Fibroblast of skin of abdomen (primary cell): ENCODE data around the gene AMN1.
"Not testable (repeated sequence)": the region's sequence is repeated elsewhere in the genome, so short reads cannot be mapped to it uniquely, and the experiment has no call there.

ENCODE experiments used
- DNase-seq: peaks from one replicate; pipeline ENCODE4 v3.0.0-alpha.2; 2013

Gene AMN1

DNA sequence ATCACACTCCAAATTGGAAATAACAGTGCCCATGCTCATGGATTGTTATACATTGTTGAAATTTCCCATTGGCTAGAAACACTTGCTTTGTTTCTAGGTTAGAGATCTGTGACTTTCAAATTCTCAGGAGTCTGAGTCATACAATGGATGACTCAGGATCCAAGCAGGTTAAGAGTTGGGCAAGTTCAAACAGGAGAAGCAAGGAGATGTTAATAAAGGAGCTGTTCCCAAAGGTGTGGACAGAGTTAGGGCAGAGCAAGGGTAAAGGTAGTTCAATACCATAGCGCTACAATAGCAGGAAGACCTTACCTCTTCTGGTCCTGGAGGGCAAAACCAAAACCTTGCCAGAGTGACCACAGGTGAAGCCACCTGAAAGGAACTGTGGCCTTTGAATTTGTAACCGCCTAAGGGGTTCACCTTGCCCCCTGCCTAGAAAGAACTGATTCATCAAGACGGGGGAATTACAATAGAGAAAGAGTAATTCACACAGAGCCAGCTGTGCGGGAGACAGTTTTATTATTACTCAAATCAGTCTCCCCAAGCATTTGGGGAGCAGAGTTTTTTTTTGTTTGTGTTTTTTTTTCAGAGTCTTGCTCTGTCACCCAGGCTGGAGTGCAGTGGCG is 4.2 kb upstream of the AMN1 start:
- peak; percentile 80 for DNase-seq

DNA sequence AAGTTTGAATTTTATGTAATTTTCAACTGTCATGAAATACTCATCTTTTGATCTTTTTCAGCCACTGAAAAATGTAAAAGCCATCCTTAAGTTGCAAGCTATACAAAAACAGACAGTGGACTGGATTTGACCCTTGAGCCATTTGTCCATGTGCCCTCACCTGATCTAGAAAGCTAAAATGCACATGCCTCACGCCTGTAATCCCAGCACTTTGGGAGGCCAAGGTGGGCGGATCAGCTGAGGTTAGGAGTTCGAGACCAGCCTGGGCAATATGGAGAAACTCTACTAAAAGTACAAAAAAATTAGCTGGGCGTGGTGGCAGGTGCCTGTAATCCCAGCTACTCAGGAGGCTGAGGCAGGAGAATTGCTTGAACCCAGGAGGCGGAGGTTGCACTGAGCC is 2.4 kb upstream of the AMN1 start:
- DNase-seq = not testable (repeated sequence)

DNA sequence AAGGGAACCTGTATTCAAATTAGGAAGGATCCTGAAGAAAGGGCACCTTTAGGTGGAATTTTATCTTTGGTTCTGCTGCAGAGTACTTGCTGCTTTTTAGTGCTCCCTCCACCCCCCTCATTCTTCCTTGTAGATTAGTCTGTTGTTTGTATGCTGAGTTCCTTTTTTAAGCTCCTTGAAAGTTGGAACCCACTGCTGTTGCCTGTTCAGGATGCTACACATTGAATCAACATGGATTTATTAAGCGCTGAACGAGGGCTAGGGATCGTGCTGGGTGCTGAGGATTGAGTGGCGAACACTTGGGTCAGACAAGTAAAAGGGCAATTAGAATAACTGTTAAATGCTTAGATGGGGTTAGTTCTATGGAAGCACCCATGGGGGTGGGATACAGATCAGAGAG is 884 bp upstream of the AMN1 start:
- no peak for DNase-seq

DNA sequence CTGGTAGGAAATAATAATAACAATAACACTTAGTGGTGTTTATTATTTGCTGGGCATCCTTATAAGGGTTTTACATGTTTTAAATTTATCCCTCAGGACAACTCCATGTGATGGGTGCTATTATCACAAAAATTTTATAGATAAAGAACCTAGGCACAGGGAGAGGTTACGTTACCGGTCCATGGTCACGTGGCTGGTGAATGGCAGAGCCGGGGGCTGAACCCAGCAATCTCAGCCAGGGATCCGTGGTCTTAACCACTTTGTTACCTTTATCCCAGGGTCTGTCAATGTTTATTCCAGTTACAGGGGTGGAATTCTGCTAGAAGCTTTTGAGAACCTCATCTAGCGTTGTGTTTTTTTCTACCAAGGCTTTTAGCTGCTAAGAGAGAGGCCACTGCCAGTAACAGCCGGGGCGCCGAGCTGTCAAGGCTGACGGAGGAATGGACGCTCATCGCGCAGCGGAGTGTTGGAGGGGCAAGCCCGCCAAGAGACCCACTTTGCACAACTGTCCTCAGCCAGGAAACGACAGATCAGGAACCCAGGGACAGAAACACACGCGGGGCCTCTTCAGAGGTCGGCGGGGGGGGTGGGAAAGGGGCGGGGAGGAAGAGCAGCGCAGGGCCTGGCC is 418 bp downstream of the AMN1 start:
- DNase-seq = no peak

DNA sequence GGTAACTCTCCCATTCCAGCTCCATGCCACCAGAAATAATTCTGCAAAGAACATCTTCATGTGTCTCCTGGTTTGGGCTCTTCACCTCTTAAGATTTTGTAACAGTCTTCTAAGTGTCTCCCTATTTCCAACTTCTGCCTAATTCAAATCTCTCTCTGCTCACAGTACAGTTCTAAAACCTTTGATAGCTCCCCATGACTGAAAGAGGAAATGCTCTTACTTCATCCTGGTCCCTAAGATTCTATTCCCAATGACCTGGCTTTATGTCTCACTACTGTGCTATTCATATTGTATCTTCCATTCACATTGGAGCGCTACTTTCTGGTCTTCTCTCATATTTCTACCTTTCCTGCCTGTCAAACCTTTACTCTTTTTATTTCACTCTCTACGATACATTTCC is 1.6 kb downstream of the AMN1 start:
- DNase-seq = no peak

DNA sequence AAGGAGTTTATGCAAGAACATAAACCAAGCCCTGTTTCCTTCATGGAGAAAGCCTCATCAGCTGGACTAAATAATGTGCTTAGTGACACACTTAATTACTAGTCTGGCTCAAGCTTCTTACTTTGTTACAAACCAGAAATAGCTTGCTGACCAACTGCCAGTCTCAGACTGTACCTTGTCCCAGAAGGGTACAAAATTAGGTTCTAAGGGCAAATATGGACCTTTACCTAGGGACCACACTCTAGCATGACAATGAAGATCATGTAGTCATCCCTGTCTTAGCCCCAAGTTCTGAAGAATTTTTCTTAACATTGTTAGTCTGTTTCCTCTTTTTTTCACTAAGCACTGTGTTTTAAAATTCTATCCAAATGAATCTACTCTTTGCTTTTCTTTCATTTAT is 2.2 kb downstream of the AMN1 start:
- no peak for DNase-seq

DNA sequence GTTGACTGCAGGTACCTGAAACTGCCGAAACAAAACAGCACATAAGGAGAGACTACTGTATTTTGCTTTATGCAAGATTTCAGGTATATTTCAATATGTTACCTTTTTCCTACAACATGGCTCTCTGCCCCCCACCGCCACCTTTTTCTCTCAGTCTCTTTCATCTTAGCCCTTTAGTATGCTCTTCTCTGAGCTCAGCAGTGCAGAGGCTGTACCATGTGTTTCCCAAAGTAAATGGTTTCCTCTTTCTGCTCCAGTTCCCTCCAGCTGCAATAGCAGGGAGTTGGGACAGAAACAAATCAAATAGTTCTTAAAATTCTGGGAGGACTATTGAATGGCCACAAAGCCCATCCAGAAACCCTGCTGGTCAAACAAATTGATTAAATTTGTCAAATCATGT is 4.3 kb downstream of the AMN1 start:
- DNase-seq = no peak

DNA sequence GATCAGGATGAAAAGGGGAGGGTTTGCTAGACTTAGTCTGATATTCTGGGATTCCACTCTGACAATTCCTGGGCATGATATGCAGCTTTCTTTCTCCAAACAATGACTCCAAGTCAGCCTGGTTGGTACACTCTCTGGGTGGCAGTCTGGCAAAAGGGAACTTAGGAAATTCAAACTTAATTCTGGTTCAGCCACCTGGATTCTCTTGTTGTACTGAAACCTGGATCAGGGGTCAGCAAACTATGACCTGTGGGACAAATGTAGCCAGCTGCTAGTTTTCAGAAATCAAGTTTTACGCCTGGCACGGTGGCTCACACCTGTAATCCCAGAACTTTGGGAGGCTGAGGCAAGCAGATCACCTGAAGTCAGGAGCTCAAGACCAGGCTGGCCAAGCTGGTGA is 6.2 kb downstream of the AMN1 start:
- DNase-seq = no peak

DNA sequence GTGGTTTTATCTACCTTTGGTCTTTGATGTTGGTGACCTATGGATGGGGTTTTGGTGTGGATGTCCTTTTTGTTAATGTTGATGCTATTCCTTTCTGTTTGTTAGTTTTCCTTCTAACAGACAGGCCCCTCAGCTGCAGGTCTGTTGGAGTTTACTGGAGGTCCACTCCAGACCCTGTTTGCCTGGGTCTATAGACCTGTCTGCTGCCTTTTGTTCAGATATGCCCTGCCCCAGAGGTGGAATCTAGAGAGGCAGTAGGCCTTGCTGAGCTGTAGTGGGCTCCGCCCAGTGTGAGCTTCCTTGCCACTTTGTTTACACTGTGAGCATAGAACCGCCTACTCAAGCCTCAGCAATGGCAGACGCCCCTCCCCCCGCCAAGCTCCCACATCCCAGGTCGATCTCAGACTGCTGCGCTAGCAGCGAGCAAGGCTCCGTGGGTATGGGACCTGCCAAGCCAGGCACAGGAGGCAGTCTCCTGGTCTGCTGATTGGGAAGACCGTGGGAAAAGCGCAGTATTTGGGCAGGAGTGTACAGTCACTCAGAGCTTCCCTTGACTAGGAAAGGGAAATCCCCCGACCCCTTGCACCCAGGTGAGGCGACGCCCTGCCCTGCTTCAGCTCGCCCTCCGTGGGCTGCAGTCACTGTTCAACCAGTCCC is 10.2 kb downstream of the AMN1 start:
- not testable (repeated sequence) for DNase-seq

DNA sequence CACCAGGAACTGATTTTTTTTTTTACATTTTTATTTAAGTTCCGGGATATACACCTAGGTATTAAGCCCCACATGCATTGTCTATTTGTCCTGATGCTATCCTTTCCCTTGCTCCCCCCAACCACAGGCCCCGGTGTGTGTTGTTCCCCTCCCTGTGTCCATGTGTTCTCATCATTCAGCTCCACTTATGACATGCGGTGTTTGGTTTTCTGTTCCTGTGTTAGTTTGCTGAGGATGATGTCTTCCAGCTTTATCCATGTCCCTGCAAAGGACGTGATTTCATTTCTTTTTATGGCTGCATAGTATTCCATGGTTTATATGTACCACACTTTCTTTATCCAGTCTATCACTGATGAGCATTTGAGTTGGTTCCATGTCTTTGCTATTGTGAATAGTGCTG is 11.8 kb downstream of the AMN1 start:
- not testable (repeated sequence) for DNase-seq

DNA sequence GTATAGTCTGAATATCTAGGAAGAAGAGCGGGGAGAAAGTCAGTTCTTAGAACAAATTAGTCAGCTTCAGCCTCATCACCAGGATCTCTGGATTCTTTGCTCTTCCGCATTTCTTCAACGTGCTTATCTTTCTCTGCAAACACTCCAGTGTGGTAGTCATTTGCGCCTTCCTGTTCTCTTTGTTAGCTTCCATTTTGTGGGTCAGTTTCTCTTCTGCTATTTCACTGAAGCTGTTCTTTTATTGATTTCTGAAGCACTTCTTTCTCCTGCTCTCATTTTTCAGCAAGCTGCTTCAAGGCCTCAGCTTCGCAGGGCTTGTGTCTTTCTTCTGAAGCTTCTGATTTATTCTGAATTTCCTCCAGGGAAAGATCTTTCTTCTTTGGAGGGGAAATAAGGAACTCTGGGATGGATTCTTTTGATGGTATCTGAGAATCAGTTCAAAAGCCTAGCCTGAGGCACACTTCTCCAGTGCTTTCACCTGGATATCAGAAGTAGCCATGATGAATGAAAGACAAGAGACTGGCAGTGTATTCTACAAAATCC is 13.5 kb downstream of the AMN1 start:
- DNase-seq = peak; percentile 5

DNA sequence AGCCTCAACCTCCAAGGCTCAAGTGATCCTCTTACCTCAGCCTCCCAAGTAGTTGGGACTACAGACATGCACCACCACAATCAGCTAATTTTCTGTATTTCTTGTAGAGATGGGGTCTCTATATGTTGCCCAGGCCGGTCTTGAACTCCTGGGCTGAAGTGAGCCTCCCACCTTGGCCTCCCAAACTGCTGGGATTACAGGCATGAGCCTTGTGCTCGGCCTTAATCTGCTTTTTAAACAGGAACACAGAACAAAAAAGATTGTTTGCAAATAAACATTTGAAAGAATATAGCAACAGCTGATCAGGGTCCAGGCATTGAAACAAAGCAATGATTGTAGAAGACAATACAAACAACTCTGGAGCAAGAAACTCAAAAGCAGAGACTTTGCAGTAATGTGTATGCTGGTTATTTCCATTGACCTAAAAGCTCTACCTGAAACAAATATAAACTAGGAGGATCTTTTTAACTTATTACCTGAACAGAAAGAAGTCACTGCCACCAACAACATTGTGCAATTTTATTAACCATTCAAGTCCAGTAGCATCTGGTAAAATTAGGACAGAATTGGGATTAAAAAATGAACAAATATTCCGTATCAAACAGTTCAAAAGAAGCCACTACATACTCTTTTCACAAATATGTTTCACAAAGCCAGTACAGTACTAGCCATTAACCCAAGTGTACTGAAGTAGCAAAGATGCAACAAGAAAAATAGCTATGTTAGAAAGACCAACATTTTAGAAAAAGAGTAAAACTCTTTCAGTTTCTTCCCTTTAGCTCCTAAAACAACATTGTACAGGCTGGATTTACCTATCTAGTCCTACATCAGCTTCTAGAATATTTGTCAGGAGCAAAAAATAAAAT is 14.2 kb downstream of the AMN1 start:
- DNase-seq = no peak

DNA sequence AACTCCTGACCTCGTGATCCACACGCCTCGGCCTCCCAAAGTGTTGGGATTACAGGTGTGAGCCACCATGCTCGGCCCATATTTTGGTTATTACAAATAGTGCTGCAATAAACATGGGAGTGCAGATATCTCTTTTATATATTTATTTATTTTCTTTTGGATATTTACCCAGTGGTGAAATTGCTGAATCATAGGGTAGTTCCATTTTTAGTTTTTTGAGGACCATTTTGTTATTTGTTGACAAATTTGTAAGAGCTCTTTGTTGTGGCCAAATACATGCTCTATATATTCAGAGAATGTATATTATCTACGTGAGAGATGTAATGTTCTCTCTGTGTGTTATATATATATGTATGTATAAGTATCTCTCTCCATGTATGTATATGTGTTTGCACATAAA is 15.9 kb downstream of the AMN1 start:
- no peak for DNase-seq

DNA sequence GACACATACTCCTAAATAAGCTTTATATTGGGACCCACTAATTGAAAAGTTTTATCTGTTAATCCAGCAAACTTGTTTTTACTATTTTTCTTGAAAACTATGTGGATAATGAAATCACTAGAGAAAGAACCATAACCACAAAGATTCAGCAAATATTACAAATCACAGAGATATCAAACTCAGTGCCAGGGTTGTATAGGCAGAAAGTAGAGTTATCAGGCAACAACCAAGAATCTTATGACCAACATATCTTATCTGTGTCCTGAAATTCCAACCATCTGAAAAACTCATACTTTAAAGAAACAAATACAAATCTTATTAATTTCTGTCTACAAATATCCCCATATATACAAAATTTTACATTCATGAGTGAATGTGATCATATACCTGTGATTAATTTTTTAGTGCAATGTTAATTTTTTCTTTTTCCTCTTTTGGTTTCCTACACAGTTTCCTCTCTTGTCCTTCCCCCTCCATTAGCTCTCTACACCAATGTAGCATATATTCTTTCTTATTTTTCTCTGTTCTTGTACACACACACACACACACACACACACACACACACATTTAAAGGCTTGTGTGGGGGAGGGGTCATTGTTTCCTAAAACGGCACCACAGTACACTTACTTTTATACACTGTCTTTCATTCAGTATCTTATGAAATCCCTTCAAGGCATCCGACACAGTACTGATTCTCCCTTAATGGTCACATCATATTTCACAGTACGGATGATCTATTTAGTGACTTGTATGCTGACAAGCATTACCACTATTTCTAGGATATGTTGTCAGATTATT is 18.6 kb downstream of the AMN1 start:
- DNase-seq = no peak

DNA sequence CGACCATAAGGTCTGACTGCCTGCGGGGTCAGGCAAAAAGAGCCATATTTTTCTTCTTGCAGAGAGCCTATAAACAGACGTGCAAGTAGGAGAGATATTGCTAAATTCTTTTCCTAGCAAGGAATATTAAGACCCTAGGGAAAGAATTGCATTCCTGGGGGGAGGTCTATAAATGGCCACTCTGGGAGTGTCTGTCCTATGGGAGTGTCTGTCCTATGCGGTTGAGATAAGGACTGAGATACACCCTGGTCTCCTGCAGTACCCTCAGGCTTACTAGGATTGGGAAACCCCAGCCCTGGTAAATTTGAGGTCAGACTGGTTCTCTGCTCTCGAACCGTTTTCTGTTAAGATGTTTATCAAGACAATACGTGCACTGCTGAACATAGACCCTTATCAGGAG is 20.7 kb downstream of the AMN1 start:
- not testable (repeated sequence) for DNase-seq

DNA sequence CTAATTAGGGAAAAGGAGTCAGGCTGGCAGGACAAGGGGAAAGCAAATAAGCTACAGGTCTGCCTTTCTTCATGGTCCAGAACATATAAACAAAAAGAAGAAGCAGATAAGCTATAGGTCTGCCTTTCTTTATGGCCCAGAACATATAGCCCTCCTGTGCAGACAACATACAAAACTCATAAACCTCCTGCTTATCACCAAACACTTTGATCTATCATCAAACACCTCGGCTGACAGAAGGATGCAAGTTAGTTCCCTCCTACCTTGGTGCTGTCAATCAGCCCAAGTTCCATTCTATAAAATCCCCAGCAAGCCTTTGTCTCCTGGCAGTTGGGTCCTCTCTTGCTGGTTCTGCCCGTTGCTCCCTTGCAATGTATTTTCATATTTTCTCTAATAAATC is 23.2 kb downstream of the AMN1 start:
- DNase-seq = no peak

DNA sequence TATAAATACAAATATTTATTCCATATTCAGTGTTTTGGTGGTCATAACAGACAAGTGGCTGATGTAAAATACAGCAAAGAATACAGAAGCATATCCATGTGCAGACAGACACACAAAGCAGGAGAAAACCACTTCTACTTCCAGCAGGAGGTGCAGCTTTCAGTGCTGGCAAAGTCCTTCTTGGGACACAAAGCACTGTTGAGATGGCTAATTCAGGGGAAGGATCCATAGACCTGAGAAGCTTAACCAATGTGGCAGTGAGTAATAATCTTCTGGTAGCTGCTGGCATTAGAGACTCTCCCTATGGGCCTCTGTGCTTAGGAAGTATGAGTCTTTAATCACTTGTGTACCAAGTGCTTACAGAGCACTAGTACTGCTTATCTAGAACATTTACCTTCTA is 26.8 kb downstream of the AMN1 start:
- peak; percentile 3 for DNase-seq

DNA sequence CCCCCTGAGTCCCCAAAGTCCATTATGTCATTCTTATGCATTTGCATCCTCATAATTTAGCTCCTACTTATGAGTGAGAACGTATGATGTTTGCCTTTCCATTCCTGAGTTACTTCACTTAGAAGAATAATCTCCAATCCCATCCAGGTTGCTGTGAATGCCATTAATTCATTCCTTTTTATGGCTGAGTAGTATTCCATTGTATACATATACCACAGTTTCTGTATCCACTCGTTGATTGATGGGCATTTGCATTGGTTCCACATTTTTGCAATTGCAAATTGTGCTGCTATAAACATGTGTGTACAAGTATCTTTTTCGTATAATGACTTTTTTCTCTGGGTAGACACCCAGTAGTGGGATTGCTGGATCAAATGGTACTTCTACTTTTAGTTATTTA is 38.9 kb downstream of the AMN1 start:
- not testable (repeated sequence) for DNase-seq

DNA sequence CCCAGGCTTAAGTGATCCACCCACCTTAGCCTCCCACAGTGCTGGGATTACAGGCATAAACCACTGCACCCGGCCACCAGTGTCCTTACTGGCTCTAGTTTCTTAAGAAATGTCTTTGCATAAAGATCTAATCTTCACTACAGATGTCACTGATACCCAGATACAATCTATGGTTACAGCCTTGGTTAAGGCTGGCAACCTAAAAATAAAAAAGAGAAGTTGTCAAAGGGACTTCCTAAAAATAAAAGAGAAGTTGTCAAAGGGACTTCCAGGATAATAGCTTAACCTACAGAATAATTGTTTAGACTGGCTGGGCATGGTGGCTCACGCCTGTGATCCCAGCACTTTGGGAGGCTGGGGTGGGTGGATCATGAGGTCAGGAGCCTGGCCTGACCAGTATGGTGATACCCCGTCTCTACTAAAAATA is 41.7 kb downstream of the AMN1 start:
- no peak for DNase-seq

DNA sequence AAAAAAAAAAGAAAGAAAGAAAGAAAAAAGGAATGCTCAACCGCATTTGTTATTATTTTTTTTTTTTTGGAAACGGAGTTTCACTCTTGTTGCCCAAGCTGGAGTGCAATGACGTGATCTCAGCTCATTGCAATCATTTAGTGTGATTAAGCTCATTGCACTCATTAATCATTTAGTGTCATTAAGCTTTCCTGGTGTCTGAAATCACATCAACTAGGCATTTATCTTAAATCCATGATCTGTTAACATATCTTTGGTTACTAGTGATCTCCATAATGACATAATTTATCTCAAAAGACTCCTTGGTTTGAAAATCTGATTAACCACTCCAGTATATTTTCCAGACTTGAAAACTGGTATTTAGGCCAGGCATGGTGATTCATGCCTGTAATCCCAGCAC is 43.0 kb downstream of the AMN1 start:
- no peak for DNase-seq

DNA sequence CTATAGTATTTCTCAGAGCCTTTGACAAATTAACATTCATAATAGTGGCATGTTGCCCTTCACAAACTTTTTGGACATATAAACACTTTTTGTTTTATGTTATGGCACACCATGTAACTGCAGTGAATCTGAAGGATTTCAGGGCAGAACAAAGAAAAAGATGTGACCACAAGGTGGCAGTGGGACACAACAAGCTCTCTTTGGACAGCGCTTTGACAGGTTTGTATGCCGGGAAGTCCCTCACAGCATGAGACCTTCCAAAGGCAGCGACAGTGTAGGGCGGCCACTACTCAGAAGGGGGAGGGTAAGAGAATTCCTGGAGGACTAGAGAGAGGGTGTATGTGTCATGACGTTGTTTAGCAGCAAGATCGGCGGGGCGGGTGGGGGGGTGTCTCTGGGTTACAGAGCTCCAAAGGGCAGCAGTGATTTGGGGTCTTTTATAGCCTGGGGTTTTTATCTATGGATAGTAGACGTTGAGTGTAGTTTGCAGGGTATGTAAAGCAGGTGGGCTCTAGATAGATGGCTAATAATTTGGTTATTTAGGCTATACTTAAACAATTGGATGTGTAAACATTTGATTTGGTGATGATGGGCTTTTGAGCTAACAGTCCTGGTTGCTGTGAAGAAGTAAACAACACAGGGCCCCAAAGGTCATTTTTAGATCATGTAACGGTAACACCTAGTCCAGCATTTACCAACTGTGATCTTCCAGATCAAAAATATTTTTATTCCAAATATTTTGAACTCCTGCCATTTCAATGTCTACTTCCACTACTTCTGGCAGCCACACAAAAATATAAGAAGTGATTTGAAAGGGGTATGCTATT is 46.5 kb downstream of the AMN1 start:
- DNase-seq = peak; percentile 67
